ENCODE results near the gene SLC25A44.

SLC25A44 gene

DNA sequence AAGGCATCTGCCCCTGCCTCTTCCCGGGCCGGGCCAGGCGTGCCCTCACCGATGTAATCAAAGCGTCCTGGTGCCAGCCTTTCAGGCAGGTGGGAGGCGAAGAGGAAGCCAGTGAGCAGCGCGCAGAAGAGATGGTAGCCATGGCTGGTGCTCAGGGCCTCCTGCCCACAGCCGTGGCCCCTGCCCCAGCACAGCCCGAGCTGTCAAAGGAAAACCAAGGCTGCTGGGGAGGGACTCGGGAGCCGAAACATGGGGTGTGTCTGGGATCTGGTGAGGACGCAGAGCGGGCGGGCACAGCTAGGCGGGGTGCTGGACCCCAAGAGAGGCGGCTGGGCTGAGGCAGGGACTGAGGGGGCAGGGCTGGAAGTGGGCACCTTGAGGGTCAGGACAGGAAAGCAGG is 50.8 kb downstream of the SLC25A44 start:
- DNase-seq (ENCODE audit: extremely low read depth, low read depth), result no peak
- TF ChIP-seq, protein P1, sequence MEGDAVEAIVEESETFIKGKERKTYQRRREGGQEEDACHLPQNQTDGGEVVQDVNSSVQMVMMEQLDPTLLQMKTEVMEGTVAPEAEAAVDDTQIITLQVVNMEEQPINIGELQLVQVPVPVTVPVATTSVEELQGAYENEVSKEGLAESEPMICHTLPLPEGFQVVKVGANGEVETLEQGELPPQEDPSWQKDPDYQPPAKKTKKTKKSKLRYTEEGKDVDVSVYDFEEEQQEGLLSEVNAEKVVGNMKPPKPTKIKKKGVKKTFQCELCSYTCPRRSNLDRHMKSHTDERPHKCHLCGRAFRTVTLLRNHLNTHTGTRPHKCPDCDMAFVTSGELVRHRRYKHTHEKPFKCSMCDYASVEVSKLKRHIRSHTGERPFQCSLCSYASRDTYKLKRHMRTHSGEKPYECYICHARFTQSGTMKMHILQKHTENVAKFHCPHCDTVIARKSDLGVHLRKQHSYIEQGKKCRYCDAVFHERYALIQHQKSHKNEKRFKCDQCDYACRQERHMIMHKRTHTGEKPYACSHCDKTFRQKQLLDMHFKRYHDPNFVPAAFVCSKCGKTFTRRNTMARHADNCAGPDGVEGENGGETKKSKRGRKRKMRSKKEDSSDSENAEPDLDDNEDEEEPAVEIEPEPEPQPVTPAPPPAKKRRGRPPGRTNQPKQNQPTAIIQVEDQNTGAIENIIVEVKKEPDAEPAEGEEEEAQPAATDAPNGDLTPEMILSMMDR (IDR thresholded peaks at IDR 0.05; ENCODE audit: low read depth, low read length), result no peak

DNA sequence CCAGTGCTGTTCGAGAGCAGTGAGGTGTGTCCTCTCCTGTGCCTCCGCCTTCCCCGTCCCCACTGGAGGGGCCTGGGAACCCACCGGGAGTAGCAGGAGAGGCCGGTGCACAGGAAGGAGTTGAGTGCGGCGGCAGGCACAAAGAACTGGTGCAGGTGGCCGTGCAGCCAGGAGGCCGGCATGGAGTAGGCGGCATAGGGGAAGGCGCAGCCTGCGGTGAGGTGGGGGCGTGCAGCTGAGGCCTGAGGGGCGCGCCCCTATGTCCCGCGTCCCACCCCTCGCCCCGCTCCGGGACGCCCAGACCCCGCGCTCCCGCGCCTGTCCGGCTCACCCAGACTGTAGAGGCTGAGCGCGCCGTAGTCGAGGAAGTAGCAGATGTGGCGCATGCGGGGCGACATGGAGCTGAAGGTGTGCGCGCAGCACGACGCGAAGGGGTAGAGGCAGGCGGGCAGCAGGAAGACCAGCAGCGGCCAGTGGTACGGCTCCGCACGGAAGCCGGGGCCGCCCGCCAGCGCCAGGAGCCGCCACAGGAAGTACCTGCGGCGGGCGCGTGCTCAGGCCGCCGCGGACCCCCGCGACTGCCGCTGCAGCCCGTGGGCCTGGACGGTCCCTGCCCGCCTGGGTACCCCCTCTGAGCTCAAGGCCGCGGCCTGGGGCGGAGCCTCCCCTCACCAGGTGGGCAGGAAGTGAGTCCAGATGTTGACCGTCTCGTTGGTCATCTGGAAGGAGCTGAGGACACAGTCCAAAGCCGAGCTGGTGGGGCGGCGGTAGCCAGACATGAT is 51.7 kb downstream of the SLC25A44 start:
- TF ChIP-seq, protein P1 (IDR thresholded peaks at IDR 0.05; ENCODE audit: low read depth, low read length), result no peak
- no peak for DNase-seq (ENCODE audit: extremely low read depth, low read depth)

DNA sequence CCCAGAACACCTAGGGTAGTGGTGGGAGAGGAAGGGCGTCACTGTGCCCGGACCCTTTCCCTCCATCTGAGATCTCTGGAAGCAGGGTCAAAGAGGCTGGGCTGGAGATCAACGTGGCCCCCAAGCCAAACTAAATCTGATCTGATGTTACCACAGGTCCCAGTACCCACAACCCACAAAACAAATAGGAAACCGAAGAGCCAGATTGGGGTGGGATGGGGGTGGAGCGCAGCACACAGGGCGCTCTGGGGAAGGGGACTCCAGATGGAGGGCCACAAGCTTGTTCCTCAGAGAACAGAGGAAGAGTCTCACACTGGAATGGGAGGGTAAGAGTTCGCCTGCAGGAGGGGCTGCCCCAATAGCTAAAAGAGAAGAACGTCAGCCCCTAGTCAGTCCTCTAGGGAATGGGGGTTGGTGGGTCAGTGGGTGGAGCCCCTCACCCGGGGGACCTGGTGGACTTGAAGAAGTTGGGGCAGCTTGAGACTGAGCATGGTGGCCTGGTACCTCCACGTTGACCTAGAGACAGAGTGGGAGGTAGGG is 52.4 kb downstream of the SLC25A44 start:
- no peak for DNase-seq (ENCODE audit: extremely low read depth, low read depth)
- TF ChIP-seq, protein P1 (IDR thresholded peaks at IDR 0.05; ENCODE audit: low read depth, low read length), result no peak

DNA sequence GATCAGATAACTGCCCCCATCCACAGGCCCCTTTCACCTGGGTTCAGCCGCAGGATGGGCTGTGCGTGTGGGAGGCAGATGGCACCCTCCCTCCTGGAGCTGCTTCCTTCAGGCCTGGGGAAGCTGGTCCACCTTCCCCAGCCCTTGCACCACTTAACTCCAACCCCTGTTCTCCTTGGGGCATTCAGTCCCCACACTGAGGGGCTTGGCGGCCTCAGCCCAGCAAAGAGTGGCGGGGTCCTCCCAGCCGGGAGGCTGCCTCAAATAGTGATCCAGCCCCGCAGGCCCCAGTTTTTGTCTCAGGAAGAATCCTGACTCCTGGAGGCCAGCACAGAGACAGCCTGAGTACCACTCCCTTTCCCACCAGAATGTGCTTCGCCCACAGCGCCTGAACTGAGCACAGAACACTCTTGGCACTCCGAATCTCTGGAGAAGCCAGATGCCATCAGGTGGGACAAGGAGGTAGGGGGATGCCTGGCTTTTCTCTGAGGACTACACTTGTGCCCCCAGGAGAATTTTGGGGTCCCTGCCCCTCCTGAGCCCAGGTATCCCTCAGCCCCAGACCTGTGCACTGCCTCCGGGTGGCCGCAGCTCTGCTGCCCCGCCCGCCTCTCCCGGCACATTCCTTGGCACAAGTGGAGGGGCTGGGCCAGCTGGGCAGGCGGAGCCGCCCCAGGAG is 53.0 kb downstream of the SLC25A44 start:
- TF ChIP-seq, protein P1 (IDR thresholded peaks at IDR 0.05; ENCODE audit: low read depth, low read length), result no peak
- DNase-seq (ENCODE audit: extremely low read depth, low read depth), result no peak

DNA sequence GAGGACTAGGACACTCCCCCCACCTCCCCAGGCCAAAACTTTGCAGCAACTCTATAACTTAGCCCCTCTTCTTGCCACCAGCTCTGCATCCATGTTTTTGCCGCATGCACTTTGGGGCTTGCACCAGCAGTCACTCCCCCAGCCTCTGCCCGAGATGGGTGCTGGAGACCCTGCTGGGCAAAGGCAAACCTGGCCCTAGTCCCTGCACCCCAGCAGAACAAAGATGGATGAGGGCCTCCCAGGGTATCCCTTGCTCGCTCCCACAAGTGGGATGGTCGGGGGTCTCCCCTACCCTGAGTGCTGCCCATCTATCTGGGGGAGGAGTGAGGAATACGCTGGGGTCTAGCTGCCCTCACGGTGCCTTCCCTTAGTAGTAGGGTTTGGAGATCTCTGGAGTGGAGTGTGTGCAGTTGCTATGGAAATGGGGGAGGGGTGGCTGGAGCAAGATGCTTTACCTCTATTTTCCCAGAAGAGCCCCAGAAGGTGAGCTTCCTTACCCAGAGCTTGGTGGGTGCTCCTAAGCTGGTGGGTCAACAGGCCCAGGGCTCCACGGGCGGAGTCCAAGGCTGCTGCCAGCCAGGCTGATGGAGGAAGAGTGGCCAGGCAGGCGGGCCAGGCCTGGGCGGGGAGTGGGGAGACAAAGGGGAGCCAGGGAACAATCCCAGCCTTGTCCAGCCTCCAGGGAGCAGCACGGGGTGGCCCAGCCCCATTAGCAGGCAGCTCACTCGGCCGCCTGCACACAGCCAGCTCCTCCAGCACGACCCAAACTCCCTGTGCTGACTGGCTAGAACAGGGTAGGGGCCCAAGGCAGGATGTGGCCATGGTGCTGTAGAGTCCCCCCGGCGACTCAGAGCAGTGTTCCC is 53.8 kb downstream of the SLC25A44 start, which contains the start of gene PAQR6:
Gene PAQR6, minus strand, starts transcription at position 597 of the 863 bp plus-strand sequence. CDS start 1,325 bp downstream, outside the sequence.
- no peak for DNase-seq (ENCODE audit: extremely low read depth, low read depth)
- TF ChIP-seq, protein P1 (IDR thresholded peaks at IDR 0.05; ENCODE audit: low read depth, low read length), result no peak

DNA sequence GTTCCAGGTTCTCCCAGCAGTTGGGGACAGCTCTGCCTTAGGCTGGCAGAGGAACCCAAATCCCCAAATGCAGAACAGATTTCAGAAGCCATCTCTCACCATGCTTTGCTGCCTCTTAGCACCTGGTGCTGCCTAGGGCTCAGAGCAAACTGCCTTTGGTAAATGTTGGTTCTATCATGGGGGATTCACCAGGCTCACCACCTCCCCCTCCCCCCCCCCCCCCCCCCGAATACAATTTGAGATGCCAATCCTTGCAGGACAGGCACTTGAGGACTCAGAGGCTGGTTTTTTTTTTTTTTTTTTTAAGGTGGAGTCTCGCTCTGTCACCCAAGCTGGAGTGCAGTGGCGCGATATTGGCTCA is 54.4 kb downstream of the SLC25A44 start:
- TF ChIP-seq, protein P1 (IDR thresholded peaks at IDR 0.05; ENCODE audit: low read depth, low read length), result no peak
- no peak for DNase-seq (ENCODE audit: extremely low read depth, low read depth)

All from AG09319 (cell line).